ENCODE results near the gene MPST.

The MPST gene

DNA sequence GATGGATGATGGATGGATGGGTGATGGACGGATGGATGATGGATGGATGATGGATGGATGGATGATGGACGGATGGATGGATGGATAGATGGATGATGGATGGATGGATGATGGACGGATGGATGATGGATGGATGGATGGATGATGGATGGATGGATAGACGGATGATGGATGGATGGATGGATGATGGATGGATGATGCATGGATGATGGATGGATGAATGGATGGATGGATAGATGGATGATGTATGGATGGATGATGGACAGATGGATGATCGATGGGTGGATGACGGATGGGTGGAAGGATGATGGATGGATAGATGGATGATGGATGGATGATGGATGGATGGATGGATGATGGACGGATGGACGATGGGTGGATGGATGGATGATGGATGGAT is 53.1 kb downstream of the MPST start:
- TF ChIP-seq, protein P1, sequence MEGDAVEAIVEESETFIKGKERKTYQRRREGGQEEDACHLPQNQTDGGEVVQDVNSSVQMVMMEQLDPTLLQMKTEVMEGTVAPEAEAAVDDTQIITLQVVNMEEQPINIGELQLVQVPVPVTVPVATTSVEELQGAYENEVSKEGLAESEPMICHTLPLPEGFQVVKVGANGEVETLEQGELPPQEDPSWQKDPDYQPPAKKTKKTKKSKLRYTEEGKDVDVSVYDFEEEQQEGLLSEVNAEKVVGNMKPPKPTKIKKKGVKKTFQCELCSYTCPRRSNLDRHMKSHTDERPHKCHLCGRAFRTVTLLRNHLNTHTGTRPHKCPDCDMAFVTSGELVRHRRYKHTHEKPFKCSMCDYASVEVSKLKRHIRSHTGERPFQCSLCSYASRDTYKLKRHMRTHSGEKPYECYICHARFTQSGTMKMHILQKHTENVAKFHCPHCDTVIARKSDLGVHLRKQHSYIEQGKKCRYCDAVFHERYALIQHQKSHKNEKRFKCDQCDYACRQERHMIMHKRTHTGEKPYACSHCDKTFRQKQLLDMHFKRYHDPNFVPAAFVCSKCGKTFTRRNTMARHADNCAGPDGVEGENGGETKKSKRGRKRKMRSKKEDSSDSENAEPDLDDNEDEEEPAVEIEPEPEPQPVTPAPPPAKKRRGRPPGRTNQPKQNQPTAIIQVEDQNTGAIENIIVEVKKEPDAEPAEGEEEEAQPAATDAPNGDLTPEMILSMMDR (conservative IDR thresholded peaks at IDR 0.05; ENCODE audit: low read depth) = no peak
- POLR2A ChIA-PET (ENCODE audit: low non-redundant PET) = no interaction called here
- no peak for DNase-seq (ENCODE audit: low spot score)
- H3K27ac ChIP-seq = no peak overlapping the region
- CTCF ChIA-PET = no interaction called here

DNA sequence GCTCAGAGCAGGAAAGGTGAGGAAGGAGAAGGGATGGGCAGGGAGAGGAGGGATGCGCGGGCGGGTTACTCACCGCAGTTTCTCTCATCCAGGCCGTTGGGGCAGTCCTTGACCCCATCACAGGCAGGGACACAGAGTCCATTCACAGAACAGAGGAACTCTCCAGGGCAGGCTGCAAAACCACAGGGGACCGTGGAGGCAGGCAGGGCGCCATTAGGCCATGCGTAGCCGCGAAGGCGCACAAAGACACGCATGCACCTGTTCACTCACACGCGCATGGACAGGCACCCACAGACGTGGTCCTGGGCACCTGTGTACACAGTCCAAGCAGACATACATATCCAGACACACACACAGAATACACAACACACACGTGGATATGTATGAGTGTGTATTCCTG is 55.0 kb downstream of the MPST start:
- TF ChIP-seq, protein P1 (conservative IDR thresholded peaks at IDR 0.05; ENCODE audit: low read depth) = no peak
- ChIA-PET POLR2A (ENCODE audit: low non-redundant PET) (no interaction called here), CTCF (no interaction called here)
- DNase-seq (ENCODE audit: low spot score) = no peak
- H3K27ac ChIP-seq = no peak overlapping the region

DNA sequence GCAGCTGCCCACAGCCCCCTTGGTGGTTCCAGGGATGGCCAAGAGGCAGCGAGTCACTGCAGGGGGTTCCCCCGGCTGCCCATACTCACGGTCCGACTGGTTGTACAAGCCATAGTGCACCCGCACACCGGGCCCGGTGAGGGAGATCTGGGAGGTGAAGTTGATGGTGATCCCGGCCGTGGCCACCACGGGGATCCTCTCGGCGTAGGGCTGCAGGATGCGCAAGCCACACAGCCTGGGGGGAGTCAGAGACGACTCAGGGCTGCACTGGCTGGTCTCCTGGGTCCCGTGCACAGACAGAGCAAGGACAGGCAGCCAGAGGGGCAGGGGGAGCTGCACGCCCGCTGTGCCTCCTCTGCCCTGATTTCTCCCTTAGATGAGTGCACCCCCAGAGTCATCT is 55.5 kb downstream of the MPST start:
- ChIA-PET POLR2A (ENCODE audit: low non-redundant PET) (no interaction called here), CTCF (no interaction called here)
- no peak overlapping the region for H3K27ac ChIP-seq
- TF ChIP-seq, protein P1 (conservative IDR thresholded peaks at IDR 0.05; ENCODE audit: low read depth) = no peak
- no peak for DNase-seq (ENCODE audit: low spot score)

DNA sequence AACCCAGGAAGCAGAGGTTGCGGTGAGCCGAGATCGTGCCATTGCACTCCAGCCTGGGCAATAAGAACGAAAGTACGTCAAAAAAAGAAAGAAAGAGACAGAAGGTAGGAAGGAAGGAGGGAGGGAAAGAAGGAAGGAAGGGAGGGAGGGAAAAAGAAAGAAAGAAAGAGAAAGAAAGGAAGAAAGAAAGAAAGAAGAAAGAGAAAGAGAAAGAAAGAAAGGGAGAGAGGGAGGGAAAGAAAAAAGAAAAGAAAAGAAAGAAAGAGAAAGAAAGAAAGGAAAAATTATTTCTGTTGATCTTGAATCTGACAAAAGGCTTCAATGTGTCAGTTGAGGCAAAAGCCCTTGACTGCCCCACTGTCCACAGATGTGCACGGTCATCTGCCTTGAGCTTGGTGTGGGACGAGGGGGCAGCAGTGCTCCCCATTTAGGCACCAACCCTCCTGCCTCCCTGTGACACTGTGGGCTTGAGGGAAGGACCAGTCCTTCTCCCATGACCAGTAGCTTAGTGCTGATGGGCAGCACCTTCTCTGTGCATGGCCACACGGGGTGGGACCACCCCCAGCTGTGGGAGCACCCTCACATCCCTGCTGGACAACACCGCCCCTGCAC is 56.4 kb downstream of the MPST start:
- no peak overlapping the region for H3K27ac ChIP-seq
- DNase-seq (ENCODE audit: low spot score) = no peak
- CTCF ChIA-PET = no interaction called here
- POLR2A ChIA-PET (ENCODE audit: low non-redundant PET) = no interaction called here
- TF ChIP-seq, protein P1 (conservative IDR thresholded peaks at IDR 0.05; ENCODE audit: low read depth) = no peak

DNA sequence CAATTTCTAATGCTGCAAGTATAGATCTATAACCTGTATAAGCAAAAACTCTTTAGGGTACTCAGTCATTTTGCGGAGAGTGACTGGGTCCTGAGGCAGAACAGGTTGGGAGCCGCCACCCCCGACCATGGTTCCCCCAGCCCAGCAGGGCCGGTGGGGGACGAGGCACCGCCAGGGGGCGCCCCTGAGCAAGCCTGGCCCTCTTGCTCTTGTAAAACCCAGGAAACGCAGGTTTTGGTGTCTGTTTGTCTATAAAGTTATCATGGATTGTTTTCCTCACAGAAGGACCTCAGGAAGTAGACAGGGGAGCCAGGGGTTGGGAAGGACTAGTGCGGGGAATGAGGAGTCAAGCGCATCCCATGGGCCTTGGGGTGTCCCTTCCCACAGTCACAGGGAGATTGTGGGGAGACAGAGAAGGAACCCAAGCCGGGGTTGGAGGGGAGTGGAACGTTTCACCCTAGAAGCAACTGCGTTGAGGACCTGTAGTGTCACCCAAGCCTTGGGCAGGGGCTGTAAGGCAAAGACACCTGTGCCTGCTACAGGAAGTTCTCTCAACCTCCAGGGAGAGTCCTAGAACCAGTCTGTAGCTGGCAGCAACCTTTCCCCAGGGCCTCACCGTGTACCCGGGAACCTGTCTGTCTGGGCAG is 58.4 kb downstream of the MPST start:
- ChIA-PET POLR2A (ENCODE audit: low non-redundant PET) (no interaction called here), CTCF (interaction anchor here (0.6 to 0.7 kb wide), 4 partner anchors 49 to 320 kb away, joined by 3 to 4 read pairs (median 3); no protein-coding TSS in a partner anchor)
- peak; percentile 65 for DNase-seq (ENCODE audit: low spot score)
- H3K27ac ChIP-seq = no peak overlapping the region
- TF ChIP-seq, protein P1 (conservative IDR thresholded peaks at IDR 0.05; ENCODE audit: low read depth) = peak; percentile 88

DNA sequence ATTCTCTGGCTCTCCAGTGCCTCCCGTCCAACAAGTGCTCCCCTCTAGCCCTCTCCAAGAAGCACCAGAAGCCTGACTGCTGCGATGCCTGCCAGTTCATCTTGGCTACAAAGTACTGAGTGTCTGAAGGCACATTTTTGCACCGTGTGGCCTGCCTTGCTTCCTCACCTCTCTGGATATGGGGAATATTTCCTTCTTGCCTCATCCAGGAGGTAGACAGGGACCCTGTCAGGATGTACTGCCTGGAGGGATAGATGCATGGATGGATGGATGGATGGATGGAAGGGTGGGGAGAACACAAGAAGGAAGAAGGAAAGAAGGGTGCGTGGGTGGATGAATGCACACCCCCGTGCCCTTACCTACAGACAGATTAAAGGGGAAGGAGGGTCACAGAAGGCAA is 59.6 kb downstream of the MPST start:
- DNase-seq (ENCODE audit: low spot score) = no peak
- CTCF ChIA-PET = no interaction called here
- H3K27ac ChIP-seq = no peak overlapping the region
- TF ChIP-seq, protein P1 (conservative IDR thresholded peaks at IDR 0.05; ENCODE audit: low read depth) = no peak
- POLR2A ChIA-PET (ENCODE audit: low non-redundant PET) = no interaction called here
